ES-I3 (cell line): Measurements from ENCODE around the gene COG7.
"Not testable (repeated sequence)": the region's sequence is repeated elsewhere in the genome, so short reads cannot be mapped to it uniquely, and the experiment has no call there.

ENCODE experiments used
- H3K36me3 ChIP-seq: 2 replicates; pipeline ENCODE4 v1.6.1; 2013; ENCODE audit warnings: mild to moderate bottlenecking, low read length, control low read depth, moderate library complexity; ENCODE audit not compliant: insufficient read depth
- H3K4me1 ChIP-seq: 2 replicates; pipeline ENCODE4 v1.6.1; 2013; ENCODE audit warnings: mild to moderate bottlenecking, control low read depth, low read length; ENCODE audit not compliant: insufficient read depth
- H3K9ac ChIP-seq: 2 replicates; pipeline ENCODE4 v1.6.1; 2013; ENCODE audit warnings: low read depth, mild to moderate bottlenecking, low read length, moderate library complexity
- H3K9me3 ChIP-seq: 2 replicates; pipeline ENCODE4 v1.6.1; 2013; ENCODE audit warnings: mild to moderate bottlenecking, low read length, moderate library complexity; ENCODE audit not compliant: control insufficient read depth, insufficient read depth

Gene COG7

DNA sequence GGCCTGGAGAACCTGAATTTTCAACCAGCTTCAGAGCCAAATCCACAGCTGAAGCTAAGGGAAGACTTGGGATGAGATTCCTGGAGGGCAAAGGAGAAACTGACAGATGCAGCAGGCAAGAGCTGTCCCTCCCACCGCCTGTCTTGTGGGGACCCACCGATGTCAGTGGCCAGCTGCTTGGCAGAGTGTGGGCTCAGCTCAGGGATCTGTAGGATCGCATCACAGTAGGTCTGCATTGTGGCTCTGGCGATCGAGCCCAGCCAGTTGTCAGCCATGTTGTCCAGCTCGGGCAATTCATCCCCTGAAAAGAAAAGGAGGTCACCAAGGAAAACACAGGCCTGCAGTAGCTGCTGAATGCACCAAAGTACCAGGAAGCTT is 60.8 kb downstream of the COG7 start:
- H3K4me1 ChIP-seq = no peaks in the 10 kb centered on the region
- H3K9ac ChIP-seq = no peak overlapping the region
- H3K36me3 ChIP-seq = peaks cover 7% of the 10 kb centered on the region
- no peaks in the 10 kb centered on the region for H3K9me3 ChIP-seq

DNA sequence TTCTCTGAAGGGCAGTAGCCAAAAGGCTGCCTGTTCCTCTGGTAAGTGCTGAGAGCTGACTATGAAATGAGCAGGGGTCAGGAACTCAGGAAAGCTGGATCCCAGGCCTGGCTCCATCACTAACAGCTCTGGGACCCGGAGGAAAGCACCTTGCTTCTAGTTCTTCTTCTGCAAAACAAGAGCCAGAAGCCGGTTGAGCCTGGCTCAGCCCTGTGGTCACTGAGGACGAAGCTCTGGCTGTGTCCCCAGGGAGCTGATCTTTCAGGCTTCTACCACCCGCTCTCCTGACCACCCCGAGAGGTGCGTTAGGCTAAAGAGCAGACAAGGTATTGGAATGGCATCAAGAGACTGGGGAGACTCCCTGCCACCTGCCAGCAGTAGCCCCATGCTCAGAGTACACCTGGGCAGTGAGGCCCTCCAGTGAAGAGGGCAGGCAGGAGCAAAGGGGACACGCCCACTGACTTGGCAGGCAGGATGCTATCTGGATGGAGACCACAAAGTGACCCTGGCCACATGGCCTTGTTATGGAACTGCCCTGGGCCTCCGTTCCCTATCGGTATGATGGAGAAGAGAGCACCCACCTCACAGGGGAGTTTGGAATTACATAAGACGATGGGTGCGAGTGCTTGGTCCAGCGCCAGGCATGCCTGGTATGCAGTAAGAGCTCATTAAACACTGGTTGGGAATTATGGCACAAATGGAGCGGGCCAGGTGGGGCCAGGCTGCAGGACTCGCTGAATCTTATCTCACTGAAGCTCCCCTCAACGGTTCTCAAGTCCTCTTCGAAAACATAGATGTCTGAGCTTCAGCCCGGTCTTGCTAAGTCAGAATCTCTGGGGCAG is 61.4 kb downstream of the COG7 start:
- no peaks in the 10 kb centered on the region for H3K4me1 ChIP-seq
- H3K9me3 ChIP-seq = no peaks in the 10 kb centered on the region
- H3K36me3 ChIP-seq = peaks cover 7% of the 10 kb centered on the region
- no peak overlapping the region for H3K9ac ChIP-seq

DNA sequence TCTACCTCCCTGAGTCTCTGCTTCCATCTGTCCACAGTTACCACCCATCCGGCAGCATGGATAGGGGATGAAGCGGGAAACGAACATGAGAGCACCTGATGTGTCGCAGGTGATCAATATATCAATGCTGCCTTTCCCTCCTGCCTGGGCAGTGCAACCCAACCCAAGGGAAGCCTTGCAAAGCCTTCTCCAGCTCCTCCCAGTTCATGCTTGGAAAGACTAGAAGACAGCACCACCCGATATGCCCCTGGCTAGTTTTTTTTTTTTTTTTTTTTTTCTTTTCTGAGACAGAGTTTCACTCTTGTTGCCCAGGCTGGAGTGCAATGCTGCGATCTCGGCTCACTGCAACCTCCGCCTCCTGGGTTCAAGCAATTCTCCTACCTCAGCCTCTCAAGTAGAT is 63.1 kb downstream of the COG7 start:
- not testable (repeated sequence) for H3K36me3 ChIP-seq, H3K9me3 ChIP-seq, H3K9ac ChIP-seq, H3K4me1 ChIP-seq

DNA sequence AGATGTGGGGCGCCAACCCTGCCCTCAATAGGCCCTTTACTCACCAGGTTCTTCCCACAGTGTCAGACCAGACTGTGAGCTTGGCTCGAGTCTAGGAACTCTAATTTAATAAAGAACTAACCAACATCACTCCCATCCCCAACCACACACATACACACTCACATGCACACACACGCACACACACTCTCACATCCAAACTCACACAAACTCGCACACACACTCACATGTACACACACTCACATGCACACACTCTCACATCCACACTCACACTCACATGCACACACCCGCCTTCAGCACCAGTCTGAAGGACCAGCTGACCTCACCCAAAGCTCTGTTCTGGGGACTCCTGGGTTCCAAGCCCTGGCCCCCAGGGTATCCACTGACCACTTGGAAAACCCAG is 63.8 kb downstream of the COG7 start:
- Histone ChIP-seq H3K4me1 (no peaks in the 10 kb centered on the region), H3K9ac (no peak overlapping the region)

DNA sequence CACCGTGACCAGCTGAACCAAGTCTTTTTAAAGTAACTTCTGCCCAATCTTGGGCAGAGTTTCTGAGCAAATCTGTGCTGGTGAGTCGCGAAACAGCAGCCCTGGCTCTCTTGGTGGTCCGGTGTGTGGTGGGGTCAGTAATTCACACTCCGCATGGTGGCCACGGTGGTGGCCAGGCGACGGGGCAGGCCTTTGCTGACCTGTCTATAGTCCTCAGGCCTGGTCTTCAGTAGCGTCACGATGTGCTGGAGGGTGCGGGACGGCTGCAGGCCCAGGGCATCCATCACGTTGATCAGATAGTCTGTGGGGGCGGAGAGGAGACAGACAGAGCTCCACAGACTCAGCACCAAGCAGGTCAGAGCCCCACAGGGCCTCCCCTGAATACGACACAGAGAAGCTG is 64.2 kb downstream of the COG7 start:
- H3K9me3 ChIP-seq = no peaks in the 10 kb centered on the region
- no peaks in the 10 kb centered on the region for H3K4me1 ChIP-seq
- H3K36me3 ChIP-seq = peaks cover 7% of the 10 kb centered on the region
- no peak overlapping the region for H3K9ac ChIP-seq

More for the DNA sequence above, 63.8 kb downstream of the COG7 start:
- H3K36me3 ChIP-seq = peaks cover 7% of the 10 kb centered on the region
- no peaks in the 10 kb centered on the region for H3K9me3 ChIP-seq

DNA sequence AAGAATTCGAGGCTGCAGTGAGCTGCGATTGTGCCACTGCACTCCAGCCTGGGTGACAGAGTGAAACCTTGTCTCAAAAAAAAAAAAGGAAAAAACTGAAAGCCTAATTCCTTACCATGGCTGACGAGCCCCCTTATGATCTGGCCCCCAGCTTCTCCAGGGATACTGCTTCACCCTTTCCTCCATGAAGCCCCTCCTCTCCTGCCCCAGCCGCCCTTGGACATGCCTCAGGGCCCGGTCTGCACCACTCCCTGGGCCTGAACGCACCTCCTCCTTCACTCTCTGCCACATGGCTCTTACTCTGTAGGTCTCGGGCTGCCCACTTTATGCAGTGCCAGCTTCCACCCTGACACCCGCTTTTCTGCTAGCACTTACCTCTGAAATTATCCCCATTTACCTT is 65.3 kb downstream of the COG7 start:
- Histone ChIP-seq H3K4me1 (no peaks in the 10 kb centered on the region), H3K9ac (no peak overlapping the region), H3K9me3 (no peaks in the 10 kb centered on the region), H3K36me3 (peaks cover 7% of the 10 kb centered on the region)

DNA sequence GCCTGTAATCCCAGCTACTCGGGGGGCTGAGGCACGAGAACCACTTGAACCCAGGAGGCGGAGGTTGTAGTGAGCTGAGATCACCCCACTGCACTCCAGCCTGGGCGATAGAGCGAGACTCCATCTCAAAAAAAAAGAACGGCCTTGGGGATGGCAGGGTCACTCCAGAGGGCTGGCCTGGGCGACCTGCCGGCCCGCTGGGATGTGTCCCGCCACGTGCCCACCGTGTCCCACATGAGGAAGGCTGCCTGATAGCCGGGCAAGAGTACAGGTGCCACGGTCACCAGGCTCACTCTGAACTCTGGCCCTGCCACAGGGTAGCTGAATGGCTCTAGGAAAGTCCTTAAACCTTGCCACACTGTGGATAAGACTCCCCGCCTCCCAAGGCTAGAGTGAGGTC is 67.5 kb downstream of the COG7 start:
- H3K4me1 ChIP-seq = no peaks in the 10 kb centered on the region
- H3K9ac ChIP-seq = no peak overlapping the region
- peaks cover under 1% of the 10 kb centered on the region; the same call in 1 of the 2 replicates for H3K36me3 ChIP-seq
- H3K9me3 ChIP-seq = no peaks in the 10 kb centered on the region

DNA sequence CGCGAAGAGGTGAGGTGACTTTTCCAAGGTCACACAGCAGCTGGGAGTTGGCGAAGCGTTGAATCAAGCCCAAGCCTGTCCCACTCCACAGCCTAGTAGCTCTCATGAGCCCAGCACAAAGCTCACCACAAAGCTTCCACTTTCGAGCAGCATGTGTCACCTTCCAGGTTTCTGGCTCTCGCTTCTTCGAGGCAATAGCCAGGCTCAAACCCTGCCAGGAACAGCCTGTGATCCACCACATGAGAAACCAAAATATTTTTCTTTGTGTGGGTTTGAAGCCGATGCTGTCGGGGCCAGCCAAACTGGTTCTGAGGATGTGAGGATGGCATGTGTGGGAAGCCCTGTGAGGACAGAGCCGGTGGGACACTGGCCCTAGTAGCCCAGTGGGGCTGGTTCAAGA is 68.1 kb downstream of the COG7 start:
- Histone ChIP-seq H3K36me3 (no peaks in the 10 kb centered on the region), H3K9me3 (no peaks in the 10 kb centered on the region), H3K4me1 (no peaks in the 10 kb centered on the region), H3K9ac (no peak overlapping the region)

DNA sequence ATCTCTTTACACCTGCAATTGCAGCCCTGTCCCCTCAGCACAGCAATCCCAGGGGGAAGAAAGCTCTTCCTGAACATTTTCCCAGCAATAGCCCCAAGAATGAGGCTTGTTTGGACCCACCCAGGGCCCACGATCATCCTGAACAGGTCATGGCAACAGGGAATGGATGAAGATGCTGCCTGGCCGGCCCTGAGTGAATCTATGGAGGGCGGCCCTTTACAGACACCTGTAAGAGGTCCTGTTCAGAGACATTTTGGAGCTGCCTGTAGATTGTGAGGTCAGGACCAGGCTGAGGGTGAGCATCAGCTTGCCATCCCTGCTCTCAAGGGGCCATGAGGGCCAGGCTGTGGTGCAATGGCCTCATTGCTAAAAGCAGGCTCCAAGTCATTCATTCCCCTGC is 69.1 kb downstream of the COG7 start:
- H3K9me3 ChIP-seq = no peaks in the 10 kb centered on the region
- no peaks in the 10 kb centered on the region for H3K4me1 ChIP-seq
- no peak overlapping the region for H3K9ac ChIP-seq
- H3K36me3 ChIP-seq = no peaks in the 10 kb centered on the region

DNA sequence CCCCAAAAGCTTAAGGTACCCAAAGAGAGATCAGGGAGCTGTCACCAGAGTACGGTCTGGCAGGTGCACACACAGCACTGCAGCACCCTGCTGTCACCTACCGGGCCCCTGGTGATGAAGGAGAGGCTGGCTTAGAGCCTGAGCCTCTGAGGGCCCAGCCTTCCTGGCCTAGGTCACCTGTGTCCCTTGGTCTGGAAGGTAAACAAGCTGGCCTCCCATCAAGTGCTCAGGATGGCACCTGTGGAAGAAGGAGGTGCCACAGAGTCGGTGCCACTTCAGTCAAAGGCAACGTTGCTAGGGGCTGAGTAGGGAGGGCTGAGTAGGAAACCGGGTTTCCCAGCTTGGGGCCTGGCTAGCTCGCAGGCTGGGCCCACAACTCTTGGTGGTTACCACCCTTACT is 70.7 kb downstream of the COG7 start:
- Histone ChIP-seq H3K36me3 (no peaks in the 10 kb centered on the region), H3K9ac (no peak overlapping the region), H3K4me1 (no peaks in the 10 kb centered on the region), H3K9me3 (no peaks in the 10 kb centered on the region)

DNA sequence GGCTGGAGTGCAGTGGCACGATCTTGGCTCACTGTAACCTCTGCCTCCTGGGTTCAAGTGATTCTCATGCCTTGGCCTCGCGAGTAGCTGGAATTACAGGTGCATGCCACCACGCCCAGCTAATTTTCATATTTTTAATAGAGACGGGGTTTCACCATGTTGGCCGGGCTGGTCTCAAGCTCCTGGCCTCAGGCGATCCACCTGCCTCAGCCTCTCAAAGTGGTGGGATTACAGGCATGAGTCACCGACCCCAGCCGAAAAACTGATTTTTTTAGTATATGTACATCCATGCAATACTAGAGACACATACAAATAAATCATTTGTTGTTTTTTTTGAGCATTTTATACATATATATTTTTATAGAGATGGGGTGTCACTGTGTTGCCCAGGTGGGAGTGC is 71.3 kb downstream of the COG7 start:
- not testable (repeated sequence) for H3K36me3 ChIP-seq, H3K9me3 ChIP-seq, H3K4me1 ChIP-seq, H3K9ac ChIP-seq

DNA sequence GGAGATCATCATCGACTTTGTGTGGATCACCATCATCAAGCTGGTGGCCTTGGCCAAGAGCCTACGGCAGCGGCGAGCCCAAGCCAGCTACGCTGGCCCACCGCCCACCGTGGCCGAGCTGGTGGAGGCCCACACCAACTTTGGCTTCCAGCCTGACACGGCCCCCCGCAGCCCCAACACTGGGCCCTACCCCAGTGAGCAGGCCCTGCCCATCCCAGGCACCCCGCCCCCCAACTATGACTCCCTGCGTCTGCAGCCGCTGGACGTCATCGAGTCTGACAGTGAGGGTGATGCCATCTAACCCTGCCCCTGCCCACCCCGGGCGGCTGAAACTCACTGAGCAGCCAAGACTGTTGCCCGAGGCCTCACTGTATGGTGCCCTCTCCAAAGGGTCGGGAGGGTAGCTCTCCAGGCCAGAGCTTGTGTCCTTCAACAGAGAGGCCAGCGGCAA is 72.5 kb downstream of the COG7 start:
- no peak overlapping the region for H3K9ac ChIP-seq
- no peaks in the 10 kb centered on the region for H3K9me3 ChIP-seq
- H3K36me3 ChIP-seq = no peaks in the 10 kb centered on the region
- no peaks in the 10 kb centered on the region for H3K4me1 ChIP-seq

DNA sequence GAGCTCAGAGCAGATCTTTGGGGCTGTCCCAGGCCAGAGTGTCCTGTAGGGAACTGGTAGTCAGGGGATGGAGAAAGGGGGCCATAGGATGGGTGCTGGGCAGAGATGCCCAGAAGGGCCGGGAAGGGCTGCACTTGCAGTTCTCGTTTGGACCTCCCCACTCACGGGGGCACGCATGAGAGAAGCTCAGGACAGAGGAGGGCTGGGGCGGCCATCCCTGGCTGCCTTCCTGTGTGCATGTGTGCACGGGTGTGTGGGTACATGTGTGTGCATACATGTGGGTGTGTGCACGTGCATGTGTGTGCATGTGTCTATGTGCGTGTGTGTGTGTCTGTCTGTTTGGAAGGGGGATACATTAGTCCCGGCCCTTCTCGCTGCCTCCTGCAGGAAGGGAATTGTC is 73.3 kb downstream of the COG7 start:
- Histone ChIP-seq H3K36me3 (no peaks in the 10 kb centered on the region), H3K4me1 (no peaks in the 10 kb centered on the region), H3K9ac (no peak overlapping the region), H3K9me3 (no peaks in the 10 kb centered on the region)

DNA sequence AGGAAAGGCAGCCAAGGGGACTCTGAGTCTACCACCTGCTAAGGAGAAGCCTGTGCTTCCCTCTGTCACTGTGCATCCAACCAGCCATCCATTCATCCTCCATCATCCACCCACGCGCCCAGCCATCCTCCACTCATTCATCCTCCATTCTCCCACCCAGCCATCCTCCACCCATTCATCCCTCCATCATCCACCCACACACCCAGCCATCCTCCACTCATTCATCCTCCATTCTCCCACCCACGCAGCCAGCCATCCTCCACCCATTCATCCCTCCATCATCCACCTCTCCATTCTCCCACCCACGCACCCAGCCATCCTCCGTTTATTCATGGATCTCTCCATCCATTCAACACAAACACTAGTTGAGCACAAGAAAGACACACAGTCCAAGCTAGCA is 74.1 kb downstream of the COG7 start:
- Histone ChIP-seq H3K36me3 (no peaks in the 10 kb centered on the region), H3K4me1 (no peaks in the 10 kb centered on the region), H3K9ac (no peak overlapping the region), H3K9me3 (no peaks in the 10 kb centered on the region)

DNA sequence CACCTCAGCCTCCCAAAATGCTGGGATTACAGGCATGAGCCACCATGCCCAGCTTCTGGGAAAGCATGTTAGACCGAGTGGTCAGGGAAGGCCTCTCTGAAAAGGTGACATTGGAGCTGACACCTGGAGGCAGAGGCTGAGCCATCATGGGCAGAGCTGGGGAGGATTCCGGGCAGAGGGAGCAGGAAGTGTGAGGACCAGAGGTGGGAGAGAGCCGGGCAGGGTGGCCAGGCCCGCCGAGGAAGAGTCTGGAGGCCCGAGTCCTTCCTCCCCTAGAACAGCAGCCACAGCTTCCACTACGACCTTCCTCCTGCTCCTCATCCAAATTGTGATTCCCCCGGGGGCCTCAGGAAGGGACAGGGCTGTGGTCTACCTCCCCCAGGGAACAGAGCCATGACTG is 74.7 kb downstream of the COG7 start:
- Histone ChIP-seq H3K9me3 (no peaks in the 10 kb centered on the region), H3K36me3 (no peaks in the 10 kb centered on the region), H3K9ac (no peak overlapping the region), H3K4me1 (no peaks in the 10 kb centered on the region)
